Astrocyte of the cerebellum (primary cell): ENCODE measurements around the gene DNMT3B.

ENCODE experiments used
- DNase-seq: peaks from one replicate; pipeline ENCODE4 v3.0.0-alpha.2; 2011; ENCODE audit warnings: low read depth
- H3K4me3 ChIP-seq: 2 replicates; pipeline ENCODE4 v1.5.1; 2011; ENCODE audit warnings: mild to moderate bottlenecking, low read depth, low read length, moderate library complexity
- in situ Hi-C: cut with HindIII; loops from 2 replicates; pipeline ENCODE4 v1.10.0; 2017; ENCODE audit warnings: low sequenced_read_pairs
- TF ChIP-seq, protein P1 (sequence below): IDR thresholded peaks from 2 replicates; pipeline ENCODE4 v1.5.1; 2012; ENCODE audit warnings: low read length, low read depth, moderate library complexity, mild to moderate bottlenecking; ENCODE audit errors: missing control alignments

DNMT3B gene

GRCh38 chr20:32820698-32821377 is 58.7 kb downstream of the DNMT3B start:
- no peak for DNase-seq
- in situ Hi-C loops: no loop called here
- TF ChIP-seq, protein P1, sequence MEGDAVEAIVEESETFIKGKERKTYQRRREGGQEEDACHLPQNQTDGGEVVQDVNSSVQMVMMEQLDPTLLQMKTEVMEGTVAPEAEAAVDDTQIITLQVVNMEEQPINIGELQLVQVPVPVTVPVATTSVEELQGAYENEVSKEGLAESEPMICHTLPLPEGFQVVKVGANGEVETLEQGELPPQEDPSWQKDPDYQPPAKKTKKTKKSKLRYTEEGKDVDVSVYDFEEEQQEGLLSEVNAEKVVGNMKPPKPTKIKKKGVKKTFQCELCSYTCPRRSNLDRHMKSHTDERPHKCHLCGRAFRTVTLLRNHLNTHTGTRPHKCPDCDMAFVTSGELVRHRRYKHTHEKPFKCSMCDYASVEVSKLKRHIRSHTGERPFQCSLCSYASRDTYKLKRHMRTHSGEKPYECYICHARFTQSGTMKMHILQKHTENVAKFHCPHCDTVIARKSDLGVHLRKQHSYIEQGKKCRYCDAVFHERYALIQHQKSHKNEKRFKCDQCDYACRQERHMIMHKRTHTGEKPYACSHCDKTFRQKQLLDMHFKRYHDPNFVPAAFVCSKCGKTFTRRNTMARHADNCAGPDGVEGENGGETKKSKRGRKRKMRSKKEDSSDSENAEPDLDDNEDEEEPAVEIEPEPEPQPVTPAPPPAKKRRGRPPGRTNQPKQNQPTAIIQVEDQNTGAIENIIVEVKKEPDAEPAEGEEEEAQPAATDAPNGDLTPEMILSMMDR: no peak
- H3K4me3 ChIP-seq: peak overlapping the region; percentile 90

GRCh38 chr20:32822225-32822624 is 60.0 kb downstream of the DNMT3B start:
- H3K4me3 ChIP-seq: no peak overlapping the region
- DNase-seq: no peak
- TF ChIP-seq, protein P1: no peak
- in situ Hi-C loops: no loop called here

GRCh38 chr20:32823078-32823477 is 60.9 kb downstream of the DNMT3B start:
- DNase-seq: peak; percentile 16
- TF ChIP-seq, protein P1: peak; percentile 26
- in situ Hi-C loops: no loop called here
- no peak overlapping the region for H3K4me3 ChIP-seq

DNA sequence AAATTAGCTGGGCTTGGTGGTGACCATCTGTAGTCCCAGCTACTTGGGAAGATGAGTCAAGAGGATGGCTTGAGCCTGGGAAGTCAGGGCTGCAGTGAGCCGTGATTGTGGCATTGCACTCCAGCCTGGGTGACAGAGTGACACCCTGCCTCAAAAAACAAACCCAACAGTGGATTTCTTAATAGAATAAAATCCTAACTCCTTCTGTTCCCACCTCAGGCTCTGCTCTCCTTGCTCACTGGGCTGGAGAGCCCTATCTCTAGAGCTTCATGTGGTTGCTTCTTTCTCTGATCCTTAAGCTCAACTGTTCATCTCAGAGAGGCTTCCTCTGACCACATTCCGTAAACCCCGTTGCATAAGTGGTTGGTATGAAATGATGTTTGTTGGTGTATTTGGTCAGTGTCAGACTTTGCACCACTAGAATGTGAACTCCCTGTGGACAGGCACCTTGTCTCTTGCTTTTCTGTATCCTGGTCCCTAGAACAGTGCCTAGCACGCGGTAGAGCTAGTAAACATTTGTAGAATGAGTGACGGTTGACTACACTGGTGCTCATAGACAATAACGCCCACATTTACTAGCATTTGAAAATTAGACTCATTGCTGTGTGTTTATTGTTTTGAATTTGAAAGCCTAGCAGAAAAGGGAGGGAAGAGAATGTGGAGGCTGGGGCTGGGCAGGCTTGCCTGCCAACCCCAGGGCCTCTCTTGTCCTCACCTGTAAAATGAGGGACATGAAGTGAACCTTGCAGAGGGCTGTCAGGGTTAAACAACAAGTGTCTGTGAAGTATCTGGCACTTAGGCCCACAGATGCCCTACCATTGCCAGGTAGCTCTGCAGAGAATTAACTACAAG is 61.8 kb downstream of the DNMT3B start:
- TF ChIP-seq, protein P1: no peak
- DNase-seq: no peak
- in situ Hi-C loops: no loop called here
- H3K4me3 ChIP-seq: no peak overlapping the region

DNA sequence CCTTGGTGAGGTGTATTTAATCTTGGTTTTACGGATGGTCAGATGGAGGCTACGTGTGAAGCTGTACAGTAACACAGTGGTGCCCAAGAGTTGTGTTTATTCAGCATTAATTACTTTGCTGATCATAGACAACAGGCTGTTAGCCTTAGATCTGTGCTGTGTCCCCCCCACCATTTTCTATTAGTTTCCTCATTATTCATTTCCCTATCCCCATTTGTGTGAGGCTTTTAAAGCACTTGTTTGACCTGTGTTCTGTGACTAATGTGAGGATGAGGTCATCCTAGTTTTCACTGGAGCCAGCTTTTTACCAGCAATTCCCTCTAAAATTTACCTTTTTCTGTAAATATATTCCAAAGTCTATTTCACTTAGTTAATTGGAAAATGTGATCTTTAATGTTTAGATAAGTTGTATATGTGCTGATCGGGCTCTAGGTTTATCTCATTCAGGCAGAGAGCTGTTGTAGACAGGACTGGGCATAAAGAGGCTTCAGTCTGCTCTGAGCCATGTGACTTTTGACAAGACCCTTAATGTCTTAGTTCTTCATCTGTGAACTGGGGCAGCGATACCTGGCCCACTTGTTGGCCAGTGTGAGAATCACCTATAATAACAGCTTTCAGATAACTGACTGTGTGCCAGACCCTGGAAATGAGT is 66.0 kb downstream of the DNMT3B start:
- no peak overlapping the region for H3K4me3 ChIP-seq
- no peak for DNase-seq
- in situ Hi-C loops: no loop called here
- TF ChIP-seq, protein P1: no peak

GRCh38 chr20:32829311-32830005 is 67.3 kb downstream of the DNMT3B start:
- in situ Hi-C loops: no loop called here
- TF ChIP-seq, protein P1: no peak
- no peak overlapping the region for H3K4me3 ChIP-seq
- DNase-seq: no peak
